ENCODE data around the gene DNAH5. TPM values are rescaled to one million over a fixed set of nuclear protein-coding genes. Genes with fewer than 3 reads are reported as not detected.

DNAH5 gene
- total RNA-seq, 2 experiments from 2014 or later, result not detected

- H3K27ac Mint-ChIP-seq, result no peak overlapping the region
- CTCF ChIA-PET, result no interaction called here
- DNase-seq, result no peak
- POLR2A ChIA-PET, result no interaction called here
- no peaks in the 10 kb centered on the region for H3K36me3 Mint-ChIP-seq (ENCODE audit: low read depth)
- no peaks in the 10 kb centered on the region for H3K9me3 Mint-ChIP-seq
- no peak overlapping the region for H3K4me3 Mint-ChIP-seq
- H3K27me3 Mint-ChIP-seq, result no peaks in the 10 kb centered on the region
- H3K4me1 Mint-ChIP-seq, result no peaks in the 10 kb centered on the region
Measured at GRCh38 chr5:13926731-13927130, 17.8 kb downstream of the DNAH5 start.

- no peak overlapping the region for H3K4me3 Mint-ChIP-seq
- H3K36me3 Mint-ChIP-seq (ENCODE audit: low read depth), result no peaks in the 10 kb centered on the region
- no peaks in the 10 kb centered on the region for H3K4me1 Mint-ChIP-seq
- no peak overlapping the region for H3K27ac Mint-ChIP-seq
- POLR2A ChIA-PET, result no interaction called here
- H3K9me3 Mint-ChIP-seq, result no peaks in the 10 kb centered on the region
- CTCF ChIA-PET, result no interaction called here
- H3K27me3 Mint-ChIP-seq, result no peaks in the 10 kb centered on the region
- no peak for DNase-seq
Measured at GRCh38 chr5:13921578-13921977, 22.9 kb downstream of the DNAH5 start.

- Mint-ChIP-seq H3K4me1 (no peaks in the 10 kb centered on the region), H3K9me3 (no peaks in the 10 kb centered on the region), H3K36me3 (ENCODE audit: low read depth) (no peaks in the 10 kb centered on the region), H3K4me3 (no peak overlapping the region), H3K27me3 (no peaks in the 10 kb centered on the region), H3K27ac (no peak overlapping the region)
- POLR2A ChIA-PET, result no interaction called here
- CTCF ChIA-PET, result no interaction called here
- DNase-seq, result no peak
Measured at GRCh38 chr5:13919786-13920185, 24.7 kb downstream of the DNAH5 start.

- Mint-ChIP-seq H3K9me3 (no peaks in the 10 kb centered on the region), H3K4me1 (no peaks in the 10 kb centered on the region), H3K27ac (no peak overlapping the region), H3K27me3 (no peaks in the 10 kb centered on the region), H3K4me3 (no peak overlapping the region), H3K36me3 (ENCODE audit: low read depth) (no peaks in the 10 kb centered on the region)
- CTCF ChIA-PET, result no interaction called here
- DNase-seq, result no peak
- POLR2A ChIA-PET, result no interaction called here
Measured at GRCh38 chr5:13919087-13919486, 25.4 kb downstream of the DNAH5 start.

- Mint-ChIP-seq H3K4me3 (no peak overlapping the region), H3K27ac (no peak overlapping the region), H3K4me1 (no peaks in the 10 kb centered on the region), H3K36me3 (ENCODE audit: low read depth) (no peaks in the 10 kb centered on the region), H3K27me3 (no peaks in the 10 kb centered on the region), H3K9me3 (no peaks in the 10 kb centered on the region)
- POLR2A ChIA-PET, result no interaction called here
- CTCF ChIA-PET, result no interaction called here
- DNase-seq, result no peak
Measured at GRCh38 chr5:13917061-13917460, 27.4 kb downstream of the DNAH5 start.

GRCh38 chr5:13913962-13914361 is 30.5 kb downstream of the DNAH5 start:
- no peak overlapping the region for H3K4me3 Mint-ChIP-seq
- no peaks in the 10 kb centered on the region for H3K4me1 Mint-ChIP-seq
- H3K27me3 Mint-ChIP-seq, result no peaks in the 10 kb centered on the region
- ChIA-PET CTCF (no interaction called here), POLR2A (no interaction called here)
- DNase-seq, result no peak
- H3K27ac Mint-ChIP-seq, result no peak overlapping the region
- H3K36me3 Mint-ChIP-seq (ENCODE audit: low read depth), result no peaks in the 10 kb centered on the region
- H3K9me3 Mint-ChIP-seq, result no peaks in the 10 kb centered on the region

GRCh38 chr5:13910637-13911288 is 33.7 kb downstream of the DNAH5 start:
- ChIA-PET POLR2A (no interaction called here), CTCF (no interaction called here)
- H3K27me3 Mint-ChIP-seq, result no peaks in the 10 kb centered on the region
- H3K4me3 Mint-ChIP-seq, result no peak overlapping the region
- H3K36me3 Mint-ChIP-seq (ENCODE audit: low read depth), result no peaks in the 10 kb centered on the region
- no peak for DNase-seq
- H3K4me1 Mint-ChIP-seq, result no peaks in the 10 kb centered on the region
- H3K27ac Mint-ChIP-seq, result no peak overlapping the region
- H3K9me3 Mint-ChIP-seq, result no peaks in the 10 kb centered on the region

GRCh38 chr5:13910201-13910600 is 34.3 kb downstream of the DNAH5 start:
- Mint-ChIP-seq H3K36me3 (ENCODE audit: low read depth) (no peaks in the 10 kb centered on the region), H3K4me3 (no peak overlapping the region), H3K27me3 (no peaks in the 10 kb centered on the region), H3K9me3 (no peaks in the 10 kb centered on the region), H3K4me1 (no peaks in the 10 kb centered on the region), H3K27ac (no peak overlapping the region)
- ChIA-PET CTCF (no interaction called here), POLR2A (no interaction called here)
- DNase-seq, result no peak

- H3K27me3 Mint-ChIP-seq, result no peaks in the 10 kb centered on the region
- no peaks in the 10 kb centered on the region for H3K4me1 Mint-ChIP-seq
- H3K4me3 Mint-ChIP-seq, result no peak overlapping the region
- H3K9me3 Mint-ChIP-seq, result no peaks in the 10 kb centered on the region
- H3K27ac Mint-ChIP-seq, result no peak overlapping the region
- no peaks in the 10 kb centered on the region for H3K36me3 Mint-ChIP-seq (ENCODE audit: low read depth)
- POLR2A ChIA-PET, result no interaction called here
- CTCF ChIA-PET, result no interaction called here
- no peak for DNase-seq
Measured at GRCh38 chr5:13909271-13909670, 35.2 kb downstream of the DNAH5 start.

- no peak for DNase-seq
- H3K36me3 Mint-ChIP-seq (ENCODE audit: low read depth), result no peaks in the 10 kb centered on the region
- no peak overlapping the region for H3K27ac Mint-ChIP-seq
- H3K9me3 Mint-ChIP-seq, result peaks cover 5% of the 10 kb centered on the region
- CTCF ChIA-PET, result no interaction called here
- no peaks in the 10 kb centered on the region for H3K4me1 Mint-ChIP-seq
- POLR2A ChIA-PET, result no interaction called here
- no peak overlapping the region for H3K4me3 Mint-ChIP-seq
- H3K27me3 Mint-ChIP-seq, result no peaks in the 10 kb centered on the region
Measured at GRCh38 chr5:13898569-13898968, 45.9 kb downstream of the DNAH5 start.

GRCh38 chr5:13878357-13878756 is 66.1 kb downstream of the DNAH5 start:
- CTCF ChIA-PET, result no interaction called here
- Mint-ChIP-seq H3K4me1 (no peaks in the 10 kb centered on the region), H3K27ac (no peak overlapping the region), H3K36me3 (ENCODE audit: low read depth) (no peaks in the 10 kb centered on the region), H3K4me3 (no peak overlapping the region), H3K9me3 (peaks cover 9% of the 10 kb centered on the region), H3K27me3 (no peaks in the 10 kb centered on the region)
- no peak for DNase-seq
- POLR2A ChIA-PET, result no interaction called here

- Mint-ChIP-seq H3K27me3 (no peaks in the 10 kb centered on the region), H3K9me3 (peaks cover 2% of the 10 kb centered on the region), H3K4me3 (no peak overlapping the region), H3K4me1 (no peaks in the 10 kb centered on the region), H3K36me3 (ENCODE audit: low read depth) (no peaks in the 10 kb centered on the region), H3K27ac (no peak overlapping the region)
- CTCF ChIA-PET, result no interaction called here
- POLR2A ChIA-PET, result no interaction called here
- peak; percentile 32 for DNase-seq
Measured at GRCh38 chr5:13866792-13867191, 77.7 kb downstream of the DNAH5 start.

GRCh38 chr5:13865312-13865711 is 79.2 kb downstream of the DNAH5 start:
- no peak overlapping the region for H3K27ac Mint-ChIP-seq
- H3K27me3 Mint-ChIP-seq, result no peaks in the 10 kb centered on the region
- POLR2A ChIA-PET, result no interaction called here
- no peak for DNase-seq
- CTCF ChIA-PET, result no interaction called here
- no peaks in the 10 kb centered on the region for H3K36me3 Mint-ChIP-seq (ENCODE audit: low read depth)
- no peaks in the 10 kb centered on the region for H3K4me1 Mint-ChIP-seq
- peaks cover 2% of the 10 kb centered on the region for H3K9me3 Mint-ChIP-seq
- no peak overlapping the region for H3K4me3 Mint-ChIP-seq

- no peak for DNase-seq
- Mint-ChIP-seq H3K9me3 (peaks cover 5% of the 10 kb centered on the region), H3K27me3 (no peaks in the 10 kb centered on the region), H3K4me1 (no peaks in the 10 kb centered on the region), H3K36me3 (ENCODE audit: low read depth) (no peaks in the 10 kb centered on the region), H3K27ac (no peak overlapping the region), H3K4me3 (no peak overlapping the region)
- POLR2A ChIA-PET, result no interaction called here
- CTCF ChIA-PET, result no interaction called here
Measured at GRCh38 chr5:13860146-13860545, 84.3 kb downstream of the DNAH5 start.
